ENCODE measurements around the gene OLIG3.
A peak's percentile ranks its signal among the peaks of the same experiment; 100 is the strongest.

Gene OLIG3

GRCh38 chr6:137522198-137522798 is 28.1 kb upstream of the OLIG3 start:
- H3K9me3 ChIP-seq (ENCODE audit: control insufficient read depth, insufficient read depth, low read depth, low read length), result no peaks in the 10 kb centered on the region
- TF ChIP-seq SP2 (tag by site-specific recombination; IDR thresholded peaks at IDR 0.05) (no peak), ZNF366 (tag by site-specific recombination; conservative IDR thresholded peaks at IDR 0.05) (peak; percentile 56), ZNF23 (tag by site-specific recombination; IDR thresholded peaks at IDR 0.05; ENCODE audit: borderline replicate concordance) (no peak)
- POLR2A ChIA-PET, result no interaction called here
- H3K27ac ChIP-seq (ENCODE audit: extremely low read depth, low read depth, low read length), result no peak overlapping the region
- CTCF ChIA-PET, result interaction anchor here (0.5 kb wide), 1 partner anchor 175 kb away, joined by 4 read pairs; no protein-coding TSS in a partner anchor
- no peaks in the 10 kb centered on the region for H3K4me1 ChIP-seq (ENCODE audit: control insufficient read depth, insufficient read depth, low read length)
- H3K4me3 ChIP-seq (ENCODE audit: low read depth, low read length), result no peak overlapping the region
- no peaks in the 10 kb centered on the region for H3K36me3 ChIP-seq (ENCODE audit: control insufficient read depth in 2 of 2, insufficient read depth in 1 of 2, low read length in 2 of 2)

GRCh38 chr6:137520520-137520919 is 26.3 kb upstream of the OLIG3 start:
- H3K4me3 ChIP-seq (ENCODE audit: low read depth, low read length), result no peak overlapping the region
- H3K27ac ChIP-seq (ENCODE audit: extremely low read depth, low read depth, low read length), result no peak overlapping the region
- POLR2A ChIA-PET, result no interaction called here
- CTCF ChIA-PET, result interaction anchor here (1.3 kb wide), 1 partner anchor 69 kb away, joined by 3 read pairs; no protein-coding TSS in a partner anchor
- H3K4me1 ChIP-seq (ENCODE audit: control insufficient read depth, insufficient read depth, low read length), result no peaks in the 10 kb centered on the region
- TF ChIP-seq ZNF510 (tag by site-specific recombination; IDR thresholded peaks at IDR 0.05; ENCODE audit: insufficient replicate concordance) (no peak), ZNF768 (tag by site-specific recombination; IDR thresholded peaks at IDR 0.05) (no peak), KLF17 (tag by site-specific recombination; IDR thresholded peaks at IDR 0.05) (no peak), ZNF785 (tag by site-specific recombination; IDR thresholded peaks at IDR 0.05) (no peak), ZSCAN30 (tag by site-specific recombination; IDR thresholded peaks at IDR 0.05) (no peak), BCL11B (tag by site-specific recombination; IDR thresholded peaks at IDR 0.05; ENCODE audit: low read depth) (no peak), SCRT2 (tag by site-specific recombination; IDR thresholded peaks at IDR 0.05) (no peak), ZBTB20 (tag by site-specific recombination; IDR thresholded peaks at IDR 0.05) (no peak), TSHZ1 (tag by site-specific recombination; IDR thresholded peaks at IDR 0.05; ENCODE audit: borderline replicate concordance) (no peak), YY1 (tag by site-specific recombination; IDR thresholded peaks at IDR 0.05) (no peak), ZNF660 (tag by site-specific recombination; IDR thresholded peaks at IDR 0.05) (no peak), ZNF677 (tag by site-specific recombination; IDR thresholded peaks at IDR 0.05) (no peak), ZNF544 (tag by site-specific recombination; IDR thresholded peaks at IDR 0.05) (no peak)
- no peaks in the 10 kb centered on the region for H3K9me3 ChIP-seq (ENCODE audit: control insufficient read depth, insufficient read depth, low read depth, low read length)
- no peaks in the 10 kb centered on the region for H3K36me3 ChIP-seq (ENCODE audit: control insufficient read depth in 2 of 2, insufficient read depth in 1 of 2, low read length in 2 of 2)

- CTCF ChIA-PET, result interaction anchor here (1.3 kb wide), 1 partner anchor 70 kb away, joined by 3 read pairs; no protein-coding TSS in a partner anchor
Measured at GRCh38 chr6:137519629-137520176, 25.5 kb upstream of the OLIG3 start.

More at GRCh38 chr6:137519629-137520176, 25.5 kb upstream of the OLIG3 start:
- H3K27ac ChIP-seq (ENCODE audit: extremely low read depth, low read depth, low read length), result no peak overlapping the region
- no peaks in the 10 kb centered on the region for H3K4me1 ChIP-seq (ENCODE audit: control insufficient read depth, insufficient read depth, low read length)
- POLR2A ChIA-PET, result no interaction called here
- H3K4me3 ChIP-seq (ENCODE audit: low read depth, low read length), result no peak overlapping the region
- H3K36me3 ChIP-seq (ENCODE audit: control insufficient read depth in 2 of 2, insufficient read depth in 1 of 2, low read length in 2 of 2), result no peaks in the 10 kb centered on the region
- no peaks in the 10 kb centered on the region for H3K9me3 ChIP-seq (ENCODE audit: control insufficient read depth, insufficient read depth, low read depth, low read length)
- no peak for TF ChIP-seq ZFP3 (tag by site-specific recombination; IDR thresholded peaks at IDR 0.05; ENCODE audit: low read depth)
- no peak for TF ChIP-seq PBX3 (CRISPR knock-in tag; IDR thresholded peaks at IDR 0.05)
- TF ChIP-seq ZNF768 (tag by site-specific recombination; IDR thresholded peaks at IDR 0.05), result no peak
- TF ChIP-seq SP7 (tag by site-specific recombination; IDR thresholded peaks at IDR 0.05), result no peak
- no peak for TF ChIP-seq ZNF214 (tag by site-specific recombination; IDR thresholded peaks at IDR 0.05; ENCODE audit: borderline replicate concordance)

Measured in HEK293 (cell line).